Stimulated activated CD8-positive, alpha-beta memory T cell treated with anti-CD3 and anti-CD28 coated beads, Interleukin-15, amount 100 ng/mL, for 4 hours (primary cell): Measurements from ENCODE around the gene ACSL6.

Experiments used
- DNase-seq, 2 donors: peaks; one replicate each; pipeline ENCODE4 v3.0.0-alpha.2; 2020; ENCODE audit warnings: low read depth in 2 of 2

ACSL6 gene

GRCh38 chr5:131999441-132000240, 11.8 kb downstream of the ACSL6 start:
- no peak for DNase-seq

GRCh38 chr5:131999041-131999440, 12.4 kb downstream of the ACSL6 start:
- no peak for DNase-seq

- DNase-seq: no peak
Measured at GRCh38 chr5:131998431-131999040, 12.9 kb downstream of the ACSL6 start.

GRCh38 chr5:131997727-131998117, 13.7 kb downstream of the ACSL6 start:
- DNase-seq: no peak

GRCh38 chr5:131997026-131997726, 14.3 kb downstream of the ACSL6 start:
- DNase-seq: no peak

GRCh38 chr5:131996210-131997025, 15.0 kb downstream of the ACSL6 start:
- no peak for DNase-seq

GRCh38 chr5:131994533-131995226, 16.8 kb downstream of the ACSL6 start:
- no peak for DNase-seq

- no peak for DNase-seq
Measured at GRCh38 chr5:131994090-131994489, 17.4 kb downstream of the ACSL6 start.

- no peak for DNase-seq
Measured at GRCh38 chr5:131993676-131994075, 17.8 kb downstream of the ACSL6 start.

- no peak for DNase-seq
Measured at GRCh38 chr5:131992370-131992769, 19.1 kb downstream of the ACSL6 start.

GRCh38 chr5:131991593-131992324, 19.7 kb downstream of the ACSL6 start:
- no peak for DNase-seq

GRCh38 chr5:131990716-131991115, 20.7 kb downstream of the ACSL6 start:
- DNase-seq: no peak

- no peak for DNase-seq
Measured at GRCh38 chr5:131988601-131989000, 22.9 kb downstream of the ACSL6 start.

- no peak for DNase-seq
Measured at GRCh38 chr5:131987251-131987650, 24.2 kb downstream of the ACSL6 start.

GRCh38 chr5:131986161-131986912, 25.1 kb downstream of the ACSL6 start:
- DNase-seq: no peak

- DNase-seq: no peak
Measured at GRCh38 chr5:131984956-131985665, 26.3 kb downstream of the ACSL6 start.

- DNase-seq: no peak
Measured at GRCh38 chr5:131983244-131983771, 28.1 kb downstream of the ACSL6 start.

GRCh38 chr5:131981516-131981915, 29.9 kb downstream of the ACSL6 start:
- DNase-seq: no peak

GRCh38 chr5:131980696-131981095, 30.8 kb downstream of the ACSL6 start:
- no peak for DNase-seq
